Globus pallidus (tissue), 1 donor: ENCODE data around the gene F7.

Source experiments
- DNase-seq: peaks from one replicate; pipeline ENCODE4 v3.0.0-alpha.2; 2015; ENCODE audit warnings: low spot score

The F7 gene

DNA sequence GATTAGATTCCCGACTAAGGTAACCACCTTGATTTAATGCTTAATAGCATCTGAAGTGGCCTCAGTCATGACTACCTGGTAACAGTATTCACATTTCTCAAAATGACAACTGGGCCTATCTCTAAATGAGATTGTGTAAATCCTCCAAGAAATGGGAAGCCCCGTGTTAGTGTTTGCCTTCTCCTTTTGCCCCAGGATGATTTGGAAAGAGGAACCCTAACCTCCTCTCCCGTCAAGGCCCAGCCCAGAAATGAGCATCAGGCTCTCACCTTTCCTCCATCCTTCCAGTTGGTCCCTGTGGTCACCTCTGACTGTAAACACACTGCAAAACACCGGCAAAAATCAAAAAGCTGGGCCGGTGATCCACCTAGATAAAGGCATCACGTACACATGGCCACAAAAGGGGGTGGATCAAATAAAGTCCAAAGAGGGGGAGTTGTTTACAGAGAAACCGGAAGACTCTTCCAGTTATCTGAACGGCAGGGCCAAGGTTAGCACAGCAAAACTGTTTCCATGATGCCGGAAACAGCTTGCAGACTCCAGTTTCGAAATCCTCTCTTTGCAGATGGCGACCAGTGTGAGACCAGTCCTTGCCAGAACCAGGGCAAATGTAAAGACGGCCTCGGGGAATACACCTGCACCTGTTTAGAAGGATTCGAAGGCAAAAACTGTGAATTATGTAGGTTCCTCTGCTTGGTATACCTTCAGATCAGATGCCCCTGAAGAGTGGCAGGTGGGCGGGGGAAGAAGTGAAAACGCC lies 33.4 kb downstream of the F7 start:
- no peak for DNase-seq

DNA sequence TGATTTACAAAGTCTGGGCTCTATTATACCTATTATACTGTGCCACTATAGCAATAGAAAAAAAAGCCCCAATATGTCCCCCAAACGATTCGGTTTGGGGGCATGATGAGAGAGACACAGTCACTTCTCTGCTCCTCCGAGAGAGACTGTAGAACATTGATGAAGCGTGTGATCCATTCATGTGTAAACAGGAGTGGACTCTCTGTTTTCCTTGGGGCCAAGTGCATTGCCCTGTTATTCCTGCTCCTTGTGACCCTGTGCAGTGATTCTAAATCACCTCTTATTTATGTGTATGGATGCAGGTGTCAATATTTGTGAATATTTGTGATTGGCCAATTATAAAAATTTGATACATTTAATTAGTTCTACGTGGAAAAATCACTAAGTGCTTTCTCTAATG lies 34.0 kb downstream of the F7 start:
- no peak for DNase-seq

DNA sequence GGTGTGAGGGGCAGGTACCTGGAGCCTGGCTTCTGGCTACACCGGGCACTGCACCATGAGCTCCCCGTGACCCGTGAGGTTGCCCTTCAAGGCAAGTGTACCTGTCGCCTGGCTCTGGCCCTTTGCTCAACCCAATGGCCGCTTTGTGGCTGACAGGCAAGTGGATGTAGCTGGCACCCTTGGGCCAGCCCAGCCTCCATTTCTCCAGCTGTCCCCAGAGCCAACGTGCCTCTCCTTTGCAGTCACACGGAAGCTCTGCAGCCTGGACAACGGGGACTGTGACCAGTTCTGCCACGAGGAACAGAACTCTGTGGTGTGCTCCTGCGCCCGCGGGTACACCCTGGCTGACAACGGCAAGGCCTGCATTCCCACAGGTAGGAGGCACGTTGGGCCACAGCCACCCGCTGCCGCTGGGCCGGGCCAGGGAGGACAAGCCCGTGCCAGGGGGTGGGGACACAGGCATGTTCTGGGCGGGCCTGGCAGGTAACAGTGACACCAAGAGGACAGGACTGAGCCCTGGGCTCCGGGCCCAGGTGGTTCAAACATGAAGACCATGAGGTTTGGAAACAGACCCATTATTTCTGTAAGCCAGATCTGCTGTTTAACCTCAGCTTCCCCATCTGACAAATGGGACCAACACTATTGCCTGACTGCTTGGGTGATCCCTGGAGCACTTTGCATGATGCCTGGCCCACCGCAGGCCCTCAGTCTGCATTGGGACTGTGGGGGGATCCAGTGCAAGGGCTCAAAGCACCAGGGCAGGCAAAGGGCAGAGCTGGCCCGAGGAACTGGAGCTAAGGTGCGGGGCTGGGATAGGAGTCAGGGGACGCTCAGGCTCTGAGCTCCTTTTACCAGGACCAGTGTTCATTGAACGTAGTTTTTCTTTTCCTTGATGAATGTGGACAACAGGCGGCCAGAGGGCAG lies 35.3 kb downstream of the F7 start:
- no peak for DNase-seq

DNA sequence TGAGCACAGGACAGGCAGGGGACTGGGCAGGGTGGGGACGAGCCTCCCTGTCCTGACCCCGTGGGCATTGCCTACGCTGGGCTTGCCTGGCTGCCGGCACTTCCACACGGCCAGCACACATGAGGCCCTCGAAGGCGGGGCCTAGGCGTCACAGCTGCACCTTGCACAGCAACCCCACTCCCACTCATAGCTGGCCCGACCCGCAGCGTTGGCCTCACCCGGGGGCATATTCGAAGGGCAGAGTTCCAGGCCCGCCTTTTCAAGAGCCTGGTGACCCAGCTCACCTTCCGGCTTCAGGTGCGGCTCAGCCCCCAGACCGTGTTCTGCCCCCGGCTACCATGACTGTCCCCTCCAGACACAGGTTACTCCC lies 36.0 kb downstream of the F7 start:
- DNase-seq: no peak

DNA sequence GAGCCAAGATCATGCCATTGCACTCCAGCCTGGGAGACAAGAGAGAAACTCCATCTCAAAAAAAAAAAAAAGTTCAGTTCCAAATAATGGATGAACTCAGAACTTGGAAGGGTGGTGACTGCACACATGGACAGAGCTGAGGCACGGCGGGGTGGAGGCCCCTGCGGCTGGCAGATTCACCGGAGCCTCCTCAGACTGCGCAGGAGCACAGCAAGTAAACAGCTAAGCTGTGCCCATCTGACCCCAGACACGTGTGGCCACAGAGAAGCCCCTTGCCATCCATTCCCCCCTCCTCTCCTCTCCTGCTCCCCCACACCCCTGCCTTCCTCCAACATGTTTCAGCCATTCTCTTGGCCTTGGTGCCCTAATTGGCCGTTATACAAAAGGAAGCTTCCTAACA lies 37.3 kb downstream of the F7 start:
- DNase-seq: no peak

DNA sequence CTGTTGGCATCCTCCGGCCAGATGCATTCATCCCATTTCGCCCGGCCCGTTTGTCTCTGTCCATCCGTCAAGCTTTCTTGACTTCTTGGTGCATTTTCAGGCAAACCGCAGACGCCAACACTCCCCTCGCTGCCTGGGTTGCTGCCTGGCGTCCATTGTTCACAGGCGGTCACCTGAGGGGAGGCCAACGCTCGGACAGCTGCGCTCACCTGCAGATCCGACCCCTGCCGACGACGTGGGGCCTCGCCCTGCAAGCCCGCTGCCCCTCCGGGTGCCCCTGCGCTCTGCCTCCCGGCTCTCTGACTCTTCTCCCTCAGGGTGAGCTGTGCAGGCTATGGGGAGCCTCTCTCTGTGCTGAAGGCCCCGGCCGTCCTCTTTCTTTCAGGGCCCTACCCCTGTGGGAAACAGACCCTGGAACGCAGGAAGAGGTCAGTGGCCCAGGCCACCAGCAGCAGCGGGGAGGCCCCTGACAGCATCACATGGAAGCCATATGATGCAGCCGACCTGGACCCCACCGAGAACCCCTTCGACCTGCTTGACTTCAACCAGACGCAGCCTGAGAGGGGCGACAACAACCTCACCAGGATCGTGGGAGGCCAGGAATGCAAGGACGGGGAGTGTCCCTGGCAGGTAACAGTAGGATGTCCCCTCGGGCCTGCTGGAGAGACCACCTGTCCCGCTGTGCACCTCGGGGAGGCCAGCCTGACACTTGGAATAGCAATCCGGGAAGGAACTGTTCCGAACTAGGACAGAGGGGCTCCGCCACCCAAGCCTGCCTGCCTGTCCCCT lies 38.1 kb downstream of the F7 start:
- DNase-seq: no peak

DNA sequence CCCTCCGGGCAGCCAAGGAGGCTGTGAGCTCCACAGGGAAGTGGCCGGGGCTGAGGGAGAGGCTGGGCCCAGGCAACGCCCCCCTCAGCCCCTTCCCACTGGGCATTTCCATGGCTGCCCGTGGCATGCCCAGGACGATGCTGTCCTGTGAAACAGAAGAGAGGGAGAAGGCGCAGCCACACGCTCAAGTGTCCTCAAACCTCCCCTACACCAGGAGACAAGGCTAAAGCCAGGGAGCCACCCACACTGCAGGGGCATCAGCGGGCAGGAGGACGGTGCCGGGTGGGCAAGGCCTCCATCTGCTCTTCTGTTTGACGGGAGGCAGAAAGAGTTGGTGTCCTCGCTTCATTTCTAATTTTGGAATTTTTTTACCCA lies 38.7 kb downstream of the F7 start:
- no peak for DNase-seq

DNA sequence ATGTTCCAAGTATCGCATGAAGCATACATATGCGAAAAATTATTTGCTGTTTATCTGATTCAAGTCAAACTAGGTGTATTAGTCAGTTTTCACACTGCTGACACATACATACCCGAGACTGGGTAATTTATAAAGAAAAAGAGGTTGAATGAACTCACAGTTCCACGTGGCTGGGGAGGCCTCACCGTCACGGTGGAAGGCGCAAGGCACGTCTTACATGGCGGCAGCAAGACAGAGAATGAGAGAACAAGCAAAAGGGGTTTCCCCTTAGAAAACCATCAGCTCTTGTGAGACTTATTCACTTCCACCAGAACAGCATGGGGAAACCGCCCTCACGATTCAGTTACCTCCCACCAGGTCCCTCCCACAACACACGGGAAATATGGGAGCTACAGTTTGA lies 39.9 kb downstream of the F7 start:
- DNase-seq: no peak

DNA sequence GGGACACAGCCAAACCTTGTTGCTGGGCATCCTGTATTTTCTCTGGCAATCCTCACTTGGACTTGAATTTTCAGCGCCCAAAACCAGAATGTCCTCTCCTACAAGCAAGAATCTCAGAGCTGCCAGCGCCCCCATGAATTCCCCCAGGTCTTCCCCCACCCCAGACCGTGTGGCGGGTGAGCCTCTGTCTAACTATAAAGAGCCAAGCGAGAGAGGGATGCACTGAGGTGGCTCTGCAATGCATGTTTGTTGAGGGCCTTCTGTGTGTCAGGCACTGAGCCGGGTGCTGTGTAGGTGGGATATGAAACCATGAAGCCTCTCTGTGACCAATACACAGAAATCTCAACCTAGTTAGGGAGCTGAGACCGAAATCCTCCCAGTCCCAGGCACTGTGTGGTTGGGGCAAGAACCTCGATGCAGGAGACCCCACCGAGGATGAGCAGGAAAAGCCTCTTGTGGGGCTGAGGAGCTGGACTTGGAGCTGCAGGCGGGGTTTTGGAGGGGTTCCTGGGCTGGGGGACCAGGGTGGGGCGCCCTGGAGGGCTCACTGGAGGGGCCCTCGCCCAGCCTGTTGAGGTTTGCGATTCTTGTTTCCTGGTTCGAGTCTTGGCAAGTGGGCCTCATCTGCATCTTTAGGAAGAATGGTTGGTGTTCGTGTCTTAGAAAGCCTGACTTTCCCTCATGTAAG lies 40.5 kb downstream of the F7 start:
- no peak for DNase-seq

DNA sequence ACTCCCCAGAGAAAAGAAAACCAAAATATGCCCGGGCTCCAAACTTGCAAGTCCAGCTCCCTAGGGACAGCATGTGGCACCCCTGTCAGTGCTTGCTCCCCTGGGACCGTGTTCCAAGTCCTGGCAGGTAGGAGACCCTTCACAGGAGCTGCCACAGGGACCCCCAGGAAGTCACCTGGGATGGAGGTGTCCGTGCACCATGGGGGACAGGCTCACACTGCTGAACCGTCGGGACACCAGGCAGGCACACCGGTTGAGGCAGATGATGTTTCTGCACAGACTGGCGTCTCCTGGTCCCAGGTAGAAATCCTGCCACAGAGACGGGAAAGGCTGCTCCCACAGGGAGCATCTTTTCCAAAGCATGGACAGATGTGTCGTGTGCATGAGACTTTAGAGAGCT lies 41.2 kb downstream of the F7 start:
- no peak for DNase-seq

DNA sequence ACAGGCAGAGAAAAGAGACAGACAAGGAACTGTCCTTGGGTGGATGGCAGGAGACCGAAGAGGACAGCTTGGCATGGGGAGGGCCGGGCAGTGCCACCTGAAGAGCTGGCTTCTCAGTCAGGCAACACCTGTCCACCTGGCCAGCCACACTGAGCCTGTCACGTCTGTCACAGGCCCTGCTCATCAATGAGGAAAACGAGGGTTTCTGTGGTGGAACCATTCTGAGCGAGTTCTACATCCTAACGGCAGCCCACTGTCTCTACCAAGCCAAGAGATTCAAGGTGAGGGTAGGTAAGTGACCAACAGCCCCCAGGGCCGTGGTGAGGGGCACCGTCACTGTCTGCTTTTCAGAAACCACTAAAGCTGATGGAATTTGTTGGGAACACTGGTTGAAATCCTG lies 41.6 kb downstream of the F7 start:
- DNase-seq: no peak

DNA sequence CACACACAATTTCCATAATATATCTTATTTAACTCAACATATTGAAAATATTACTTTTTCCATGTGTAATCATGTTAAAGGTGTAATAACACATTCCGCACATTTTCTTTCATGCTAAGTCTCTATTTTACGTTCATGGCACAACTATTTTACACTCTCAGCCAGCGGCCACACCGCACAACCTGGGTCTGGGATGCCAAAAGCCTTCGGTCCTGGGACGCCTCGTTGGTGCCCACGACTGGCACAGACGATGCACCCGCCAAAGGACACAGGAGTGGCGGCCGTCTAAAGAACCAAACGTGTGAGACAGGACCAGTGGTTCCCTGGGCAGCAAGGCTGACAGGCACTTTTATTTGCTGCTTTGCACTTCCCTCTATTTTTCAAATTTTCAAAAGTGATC lies 42.8 kb downstream of the F7 start:
- no peak for DNase-seq

DNA sequence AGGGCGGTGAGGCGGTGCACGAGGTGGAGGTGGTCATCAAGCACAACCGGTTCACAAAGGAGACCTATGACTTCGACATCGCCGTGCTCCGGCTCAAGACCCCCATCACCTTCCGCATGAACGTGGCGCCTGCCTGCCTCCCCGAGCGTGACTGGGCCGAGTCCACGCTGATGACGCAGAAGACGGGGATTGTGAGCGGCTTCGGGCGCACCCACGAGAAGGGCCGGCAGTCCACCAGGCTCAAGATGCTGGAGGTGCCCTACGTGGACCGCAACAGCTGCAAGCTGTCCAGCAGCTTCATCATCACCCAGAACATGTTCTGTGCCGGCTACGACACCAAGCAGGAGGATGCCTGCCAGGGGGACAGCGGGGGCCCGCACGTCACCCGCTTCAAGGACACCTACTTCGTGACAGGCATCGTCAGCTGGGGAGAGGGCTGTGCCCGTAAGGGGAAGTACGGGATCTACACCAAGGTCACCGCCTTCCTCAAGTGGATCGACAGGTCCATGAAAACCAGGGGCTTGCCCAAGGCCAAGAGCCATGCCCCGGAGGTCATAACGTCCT lies 43.4 kb downstream of the F7 start:
- DNase-seq: no peak

DNA sequence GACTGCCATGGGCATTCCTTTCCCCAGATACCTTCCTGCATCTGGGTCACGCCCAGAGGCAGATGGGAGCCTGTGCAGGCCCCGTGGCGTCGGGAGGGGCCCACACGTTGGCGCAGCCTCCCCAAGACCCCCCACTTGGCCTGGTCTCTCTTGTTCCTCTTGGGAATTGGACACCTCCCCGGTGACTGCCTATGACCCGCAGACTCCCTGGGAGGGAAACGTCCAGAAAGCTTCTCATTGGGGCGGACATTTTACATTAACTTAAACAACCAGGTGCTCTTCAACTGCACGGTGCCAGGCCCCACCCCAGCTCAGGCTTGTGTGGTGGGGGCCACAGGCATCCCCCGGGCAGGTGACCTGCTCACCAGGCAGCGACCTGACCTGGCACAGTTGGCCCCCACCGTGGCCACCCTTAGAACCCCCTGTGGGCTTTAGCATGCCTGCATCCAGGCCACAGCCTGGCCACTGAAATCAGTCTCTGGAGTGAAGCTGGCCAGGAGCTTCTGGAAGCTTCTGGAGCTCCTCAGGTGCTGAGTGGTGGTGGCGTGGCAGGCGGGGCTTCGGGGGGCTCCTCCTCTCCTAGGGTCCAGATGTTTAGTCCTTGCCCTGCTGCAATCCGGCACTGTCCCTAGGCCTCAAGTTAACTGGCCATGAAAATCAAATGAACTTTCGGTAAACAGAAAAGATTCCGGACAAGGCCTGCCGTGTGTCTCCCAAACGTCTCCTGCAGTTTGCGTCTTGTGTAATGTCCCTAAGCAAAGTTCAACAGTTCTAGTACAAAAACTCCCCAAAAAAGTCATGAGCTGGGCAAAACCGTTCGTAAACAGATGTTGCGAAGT lies 44.3 kb downstream of the F7 start:
- no peak for DNase-seq

DNA sequence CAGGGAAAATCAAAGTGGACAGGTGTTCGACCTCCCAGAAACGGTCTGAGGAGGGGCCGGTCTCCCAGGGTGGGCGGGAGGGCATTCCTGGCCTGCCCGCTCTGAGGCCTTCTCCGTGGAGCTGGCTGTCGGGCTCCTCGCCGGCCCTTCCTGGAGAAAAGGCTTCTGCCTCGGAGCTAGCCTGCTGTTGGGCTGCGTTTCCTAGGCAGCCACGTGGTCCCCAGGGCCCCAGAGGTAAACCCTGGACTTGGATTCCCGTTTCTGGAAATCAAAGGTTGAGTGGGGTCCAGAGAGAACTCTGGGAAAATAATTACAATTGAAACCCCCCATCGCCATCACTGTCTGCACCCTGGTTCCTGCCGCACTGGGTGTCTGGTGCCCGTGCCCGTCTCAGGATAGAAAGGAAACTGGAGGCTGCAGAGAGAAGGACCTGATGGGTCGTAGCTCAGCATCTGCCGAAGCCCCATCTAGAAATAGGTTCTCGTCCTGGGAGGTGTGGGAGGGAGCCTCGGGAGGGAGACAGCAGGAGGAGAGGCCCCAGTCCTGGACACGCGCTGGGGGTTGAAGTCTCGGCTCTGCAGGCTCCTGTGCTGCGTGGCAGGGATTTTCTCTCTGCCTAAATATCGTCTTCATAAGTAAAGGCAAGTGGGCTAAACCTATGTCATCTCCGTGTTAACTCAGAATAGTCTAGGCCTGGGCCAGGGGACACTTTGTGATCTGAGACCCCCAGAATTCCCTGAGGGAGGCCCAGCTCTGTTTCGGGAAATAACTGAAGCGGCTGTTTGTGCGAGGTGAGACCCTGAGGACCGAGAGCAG lies 45.2 kb downstream of the F7 start:
- DNase-seq: no peak

DNA sequence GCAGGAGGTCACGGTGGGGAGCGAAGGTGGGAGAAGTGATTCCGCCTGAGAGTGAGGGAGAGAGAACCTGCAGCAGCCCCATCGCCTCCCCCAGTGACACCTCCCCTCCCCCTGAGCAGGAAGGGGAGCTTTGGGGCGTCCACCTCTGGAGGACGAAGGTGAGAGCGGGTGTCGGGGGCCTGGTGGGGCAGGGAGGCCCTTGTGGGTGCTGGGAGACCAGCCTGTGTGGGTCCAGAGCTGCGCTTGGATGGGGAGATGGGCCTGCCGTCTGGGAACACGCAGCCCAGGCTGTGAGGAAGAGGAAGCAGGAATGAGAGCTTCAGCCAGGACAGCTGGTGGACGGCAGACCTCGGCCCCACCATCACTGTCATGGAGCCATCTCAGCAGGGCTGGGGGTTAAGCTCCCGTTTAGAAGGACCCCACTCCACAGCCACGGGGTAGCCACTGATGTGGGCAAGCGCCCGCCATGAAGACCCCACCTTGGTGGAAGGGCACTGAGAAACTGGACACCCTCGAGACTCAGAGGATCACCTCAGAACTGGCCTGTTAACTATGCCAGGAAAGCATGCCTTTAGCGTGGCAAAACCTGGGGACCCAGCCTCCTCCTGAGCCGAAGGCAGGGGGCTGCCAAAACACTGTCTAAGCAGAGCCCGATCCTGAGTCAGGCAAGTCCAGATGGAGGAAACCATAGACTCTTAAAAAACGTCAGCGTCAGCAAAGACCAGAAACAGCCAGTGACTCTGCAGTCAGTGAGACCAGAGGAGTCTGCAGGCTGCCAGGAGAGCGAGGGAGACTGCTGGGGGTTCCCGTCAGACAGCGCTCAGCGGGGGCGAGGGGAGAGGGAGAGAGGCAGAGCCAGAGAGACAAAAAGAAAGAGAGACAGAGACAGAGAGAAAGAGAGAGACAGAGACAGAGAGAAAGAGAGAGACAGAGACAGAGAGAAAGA lies 46.4 kb downstream of the F7 start:
- DNase-seq: peak; percentile 23

DNA sequence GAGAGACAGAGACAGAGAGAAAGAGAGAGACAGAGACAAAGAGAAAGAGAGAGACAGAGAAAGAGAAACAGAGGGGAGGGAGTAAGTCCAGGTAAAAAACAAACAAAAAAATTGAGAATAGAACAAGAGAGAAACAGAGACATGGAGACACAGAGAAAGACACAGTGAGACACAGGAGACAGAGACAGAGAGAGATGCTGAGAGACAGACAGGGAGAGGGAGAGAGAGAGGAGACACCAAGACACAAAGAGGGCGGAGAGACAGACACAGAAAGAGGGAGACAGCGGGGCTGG lies 47.0 kb downstream of the F7 start:
- no peak for DNase-seq

DNA sequence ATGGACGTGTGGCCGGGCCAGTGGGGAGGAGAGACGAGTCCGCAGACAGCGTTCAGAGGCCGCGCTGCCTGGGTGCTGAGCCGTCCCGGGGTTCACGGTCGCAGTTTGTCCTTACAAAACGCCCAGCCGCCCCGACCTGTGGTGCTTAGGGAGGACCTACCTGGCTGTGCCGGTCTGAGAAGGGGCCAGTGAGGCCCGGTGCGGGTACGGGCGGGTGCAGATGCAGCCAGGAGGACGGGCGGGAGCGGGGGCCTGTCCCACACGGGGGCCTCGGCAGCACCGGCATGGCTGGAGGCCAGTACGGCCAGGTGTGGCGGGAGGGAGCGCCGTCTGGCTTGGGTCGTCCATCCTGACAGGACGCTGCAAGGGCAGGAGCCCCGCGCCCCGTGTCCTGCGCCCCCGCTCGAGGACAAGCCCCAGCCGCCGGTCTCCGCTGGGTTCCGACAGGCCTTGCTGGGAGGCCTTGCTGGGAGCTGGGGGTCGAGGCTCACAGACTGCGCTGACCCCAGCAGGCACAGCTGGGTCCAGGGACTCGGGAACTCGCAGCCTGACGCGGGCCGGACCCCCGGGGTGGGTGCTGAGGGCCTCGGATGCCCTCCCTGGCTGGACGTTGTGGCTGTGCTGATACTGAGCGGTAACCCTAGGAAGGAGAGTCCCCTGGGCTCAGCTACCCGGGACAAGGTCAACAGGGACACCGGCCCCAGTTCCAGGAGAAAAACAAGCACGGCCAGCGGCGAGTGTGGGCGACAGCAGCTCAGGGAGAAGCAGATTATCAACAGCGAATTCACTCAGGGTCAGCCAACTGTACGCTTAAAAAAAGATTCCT lies 47.6 kb downstream of the F7 start:
- peak; percentile 36 for DNase-seq
